A549 (cell line): ENCODE results near the gene TAF13. TPM values are rescaled to one million over a fixed set of nuclear protein-coding genes. Genes with fewer than 3 reads are reported as not detected.

ENCODE experiments used
- ATAC-seq, 2 experiments: fragments of 200-7000 bp in 1 of 2; fragments of >200 bp in 1 of 2; cut with Nextera tagmentation in 1 of 2; cut with Tn5 transposase in 1 of 2; 3 replicates each; pipeline versions ENCODE4 v1.8.0 to v1.9.1; 2018 to 2020; ENCODE audit warnings: mild to moderate bottlenecking in 1 of 2, moderate library complexity in 1 of 2
- CTCF ChIA-PET: fragments of 300-600 bp; sonication (Branson Sonifier 250); formaldehyde crosslinking; extraction: SDS; loops from one replicate; lab custom pipeline; 2021; ENCODE audit warnings: antibody characterized with exemption, inconsistent platforms; lab: Yijun Ruan, JAX
- POLR2A ChIA-PET: fragments of 350-600 bp; formaldehyde crosslinking; extraction: SDS; loops from one replicate; lab custom pipeline; 2021; ENCODE audit warnings: antibody characterized with exemption, inconsistent platforms; lab: Yijun Ruan, JAX
- DNase-seq, 2 experiments: peaks; one replicate each; pipeline versions ENCODE4 v3.0.0 to v3.0.0-alpha.2; 2011 to 2016; ENCODE audit warnings: low read depth in 1 of 2, low spot score in 1 of 2
- FAIRE-seq: peaks from 2 replicates; lab custom pipeline; 2011; peaks lifted over from hg19 to GRCh38; lab: Jason Lieb, UNC
- H3K27ac ChIP-seq, 2 experiments: fragments of >200 bp; sonication (Bioruptor Twin); formaldehyde crosslinking; 3 replicates each; pipeline ENCODE4 v1.5.1; 2016 to 2017
- H3K4me1 ChIP-seq: fragments of >200 bp; sonication (Bioruptor Twin); formaldehyde crosslinking; 3 replicates; pipeline ENCODE4 v1.6.1; 2016
- H3K4me2 ChIP-seq: fragments of >200 bp; sonication (Bioruptor Twin); formaldehyde crosslinking; 3 replicates; pipeline ENCODE4 v1.6.1; 2016
- H3K4me3 ChIP-seq: fragments of >200 bp; sonication (Bioruptor Twin); formaldehyde crosslinking; 3 replicates; pipeline ENCODE4 v1.5.1; 2016
- H3K9me3 ChIP-seq: fragments of >200 bp; sonication (Bioruptor Twin); formaldehyde crosslinking; 3 replicates; pipeline ENCODE4 v1.6.1; 2016
- CEBPB ChIP-seq, 2 experiments: fragments of >200 bp in 1 of 2; sonication (Bioruptor Twin) in 1 of 2; formaldehyde crosslinking in 1 of 2; IDR thresholded peaks; 2 replicates each; pipeline ENCODE4 v1.6.1; 2012 to 2016
- CHD2 ChIP-seq: fragments of 150-350 bp; IDR thresholded peaks from 2 replicates; pipeline ENCODE4 v1.6.1; 2014; ENCODE audit warnings: low read length; ENCODE audit not compliant: partially characterized antibody
- CHD4 ChIP-seq: fragments of 200-600 bp; sonication (generic); IDR thresholded peaks from 2 replicates; pipeline ENCODE4 v1.6.1; 2016; ENCODE audit warnings: antibody characterized with exemption, mild to moderate bottlenecking, borderline replicate concordance
- CTCF ChIP-seq: fragments of >200 bp; sonication (Bioruptor Twin); formaldehyde crosslinking; IDR thresholded peaks from 3 replicates; pipeline ENCODE4 v1.5.1; 2016
- EHF ChIP-seq: fragments of 250-450 bp; sonication (Bioruptor Pico); IDR thresholded peaks from 2 replicates; pipeline ENCODE4 v1.5.0; 2020; ENCODE audit warnings: mild to moderate bottlenecking
- ELK1 ChIP-seq: fragments of 150-350 bp; IDR thresholded peaks from 2 replicates; pipeline ENCODE4 v1.6.1; 2014; ENCODE audit warnings: low read depth, mild to moderate bottlenecking, low read length
- ESRRA ChIP-seq: fragments of 150-350 bp; IDR thresholded peaks from 2 replicates; pipeline ENCODE4 v1.6.1; 2014; ENCODE audit warnings: mild to moderate bottlenecking, low read length, borderline replicate concordance
- FOSB ChIP-seq: fragments of 250-450 bp; sonication (Bioruptor Pico); IDR thresholded peaks from 2 replicates; pipeline ENCODE4 v1.5.0; 2020; ENCODE audit warnings: mild to moderate bottlenecking, moderate library complexity
- FOSL2 ChIP-seq, 2 experiments: fragments of 450-650 bp in 1 of 2; fragments of >200 bp in 1 of 2; sonication (Bioruptor Twin) in 1 of 2; formaldehyde crosslinking; IDR thresholded peaks; 2 replicates each; pipeline versions ENCODE4 v1.5.0 to v1.6.1; 2016 to 2020; ENCODE audit warnings: mild to moderate bottlenecking in 1 of 2, moderate library complexity in 1 of 2
- GATA3 ChIP-seq: IDR thresholded peaks from 2 replicates; pipeline ENCODE4 v1.6.1; 2012; ENCODE audit warnings: borderline replicate concordance
- HEYL ChIP-seq: fragments of 250-450 bp; sonication (Bioruptor Pico); IDR thresholded peaks from 2 replicates; pipeline ENCODE4 v1.8.0; 2021; ENCODE audit warnings: mild to moderate bottlenecking, moderate library complexity
- HMGXB4 ChIP-seq: fragments of 250-450 bp; sonication (Bioruptor Pico); IDR thresholded peaks from 2 replicates; pipeline ENCODE4 v1.5.0; 2021; ENCODE audit warnings: mild to moderate bottlenecking, moderate library complexity, borderline replicate concordance
- KDM1A ChIP-seq: fragments of 200-600 bp; sonication (generic); IDR thresholded peaks from 2 replicates; pipeline ENCODE4 v1.6.1; 2016; ENCODE audit warnings: low read depth, mild to moderate bottlenecking
- KDM5A ChIP-seq: fragments of 200-600 bp; sonication (generic); IDR thresholded peaks from 2 replicates; pipeline ENCODE4 v1.6.1; 2016; ENCODE audit warnings: antibody characterized with exemption, mild to moderate bottlenecking
- MAFK ChIP-seq: fragments of 450-650 bp; IDR thresholded peaks from 2 replicates; pipeline ENCODE4 v1.6.1; 2014; ENCODE audit not compliant: partially characterized antibody
- MYC ChIP-seq: IDR thresholded peaks from 2 replicates; pipeline ENCODE4 v1.6.1; 2012; ENCODE audit warnings: mild to moderate bottlenecking, inconsistent platforms, low read length, improper control_type of control experiment, borderline replicate concordance
- NR3C1 ChIP-seq: fragments of >200 bp; sonication (Bioruptor Twin); formaldehyde crosslinking; IDR thresholded peaks from 3 replicates; pipeline ENCODE4 v1.6.1; 2017
- PHF8 ChIP-seq: fragments of 200-600 bp; sonication (generic); IDR thresholded peaks from 2 replicates; pipeline ENCODE4 v1.6.1; 2016; ENCODE audit warnings: low read depth, mild to moderate bottlenecking, antibody characterized with exemption, moderate library complexity, borderline replicate concordance
- RARB ChIP-seq: fragments of 250-450 bp; sonication (Bioruptor Pico); IDR thresholded peaks from 2 replicates; pipeline ENCODE4 v1.8.0; 2021; ENCODE audit warnings: mild to moderate bottlenecking, moderate library complexity
- RCOR1 ChIP-seq: fragments of 150-350 bp; IDR thresholded peaks from 2 replicates; pipeline ENCODE4 v1.6.1; 2014; ENCODE audit warnings: antibody characterized with exemption, low read length, low read depth
- RNF2 ChIP-seq: fragments of 200-600 bp; sonication (generic); IDR thresholded peaks from 2 replicates; pipeline ENCODE4 v1.6.1; 2016; ENCODE audit warnings: low read depth, mild to moderate bottlenecking, antibody characterized with exemption, moderate library complexity, borderline replicate concordance
- SREBF2 ChIP-seq: fragments of 450-650 bp; IDR thresholded peaks from 2 replicates; pipeline ENCODE4 v1.6.1; 2014; ENCODE audit warnings: mild to moderate bottlenecking, moderate library complexity
- USF2 ChIP-seq: fragments of 450-650 bp; IDR thresholded peaks from 2 replicates; pipeline ENCODE4 v1.6.1; 2014; ENCODE audit warnings: antibody characterized with exemption
- ZNF302 ChIP-seq: fragments of 250-450 bp; sonication (Bioruptor Pico); IDR thresholded peaks from 2 replicates; pipeline ENCODE4 v1.9.0; 2021; ENCODE audit warnings: inconsistent platforms, mild to moderate bottlenecking, moderate library complexity
- ZSCAN20 ChIP-seq: fragments of 250-450 bp; sonication (Bioruptor Pico); IDR thresholded peaks from 2 replicates; pipeline ENCODE4 v1.8.0; 2022; ENCODE audit warnings: mild to moderate bottlenecking, moderate library complexity
- WGBS: methylation state at CpG from one replicate; pipeline ENCODE4 v1.1.6; 2017; ENCODE audit errors: missing lambda C conversion rate; 5-methylcytosine and 5-hydroxymethylcytosine counted together
- polyA plus RNA-seq, 4 experiments: library from polyadenylated mRNA; depleted of rRNA in 3 of 4; stranded (reverse); fragments of >200 nt; fragmentation: RNase III in 1 of 4; extraction: RNeasy Plus Mini Kit Qiagen cat#74134 plus additional on column Dnase treatment in 1 of 4; gene quantifications; 2 replicates in 3 of 4; 3 replicates in 1 of 4; pipeline ENCODE4 v1.2.3, GENCODE V29; 2011 to 2017

Gene TAF13
- polyA plus RNA-seq, 2 of the 4 experiments (the other 2 are of a cell fraction): 46.7 to 50.5 TPM

- Histone ChIP-seq H3K4me2 (no peak overlapping the region), H3K4me1 (no peaks in the 10 kb centered on the region), H3K27ac (no peak overlapping the region), H3K9me3 (no peaks in the 10 kb centered on the region), H3K4me3 (no peak overlapping the region)
- FAIRE-seq: no peak
- DNase-seq: no peak
- 64% methylated on average over 7 of the region's 7 CpGs for WGBS
- POLR2A ChIA-PET: no interaction called here
- no peak for ATAC-seq
- TF ChIP-seq USF2 (no peak), CEBPB (IDR thresholded peaks at IDR 0.05) (no peak), FOSB (CRISPR knock-in tag) (no peak), CHD4 (no peak), RARB (CRISPR knock-in tag) (no peak), FOSL2 (IDR thresholded peaks at IDR 0.05) (no peak), FOSL2 (CRISPR knock-in tag; IDR thresholded peaks at IDR 0.05) (no peak), PHF8 (no peak), ELK1 (no peak), MAFK (no peak), ZNF302 (CRISPR knock-in tag) (no peak), CHD2 (no peak), ESRRA (no peak), RCOR1 (no peak), SREBF2 (no peak), MYC (no peak), KDM1A (no peak), CTCF (no peak), NR3C1 (no peak), KDM5A (no peak)
- CTCF ChIA-PET: interaction anchor here (0.6 kb wide), 1 partner anchor 24 kb away, joined by 3 read pairs; no protein-coding TSS in a partner anchor
Measured at GRCh38 chr1:109050228-109050995, 25.4 kb downstream of the TAF13 start.

- H3K4me3 ChIP-seq: no peak overlapping the region
- 80% methylated on average over 1 of the region's 2 CpGs for WGBS
- no peak for TF ChIP-seq RNF2
- TF ChIP-seq HEYL: no peak
- TF ChIP-seq GATA3: no peak
- no peak for TF ChIP-seq HMGXB4 (CRISPR knock-in tag)
- TF ChIP-seq EHF: no peak
- TF ChIP-seq ZSCAN20: no peak
- TF ChIP-seq, all 56 proteins: peak for 0
- Histone ChIP-seq H3K4me2 (no peak overlapping the region), H3K9me3 (no peaks in the 10 kb centered on the region), H3K4me1 (no peaks in the 10 kb centered on the region), H3K27ac (no peak overlapping the region)
- ChIA-PET POLR2A (no interaction called here), CTCF (interaction anchor here (0.9 kb wide), 1 partner anchor 20 kb away, joined by 3 read pairs; no protein-coding TSS in a partner anchor)
- ATAC-seq (no peak), DNase-seq (no peak), FAIRE-seq (no peak)
Measured at GRCh38 chr1:109048335-109048734, 27.5 kb downstream of the TAF13 start.
